Osteoblast (primary cell): ENCODE results near the gene TNRC18. TPM values are rescaled to one million over a fixed set of nuclear protein-coding genes. Genes with fewer than 3 reads are reported as not detected.
"Not testable (repeated sequence)": the region's sequence is repeated elsewhere in the genome, so short reads cannot be mapped to it uniquely, and the experiment has no call there.

Source experiments
- DNase-seq: peaks from one replicate; pipeline ENCODE4 v3.0.0; 2011; ENCODE audit warnings: low spot score, mixed read lengths; ENCODE audit not compliant: insufficient read length; ENCODE audit errors: missing footprints
- H2AFZ ChIP-seq: 2 replicates; pipeline ENCODE4 v1.6.0; 2011; ENCODE audit warnings: mild to moderate bottlenecking, low read length
- H3K27ac ChIP-seq: 2 replicates; pipeline ENCODE4 v1.5.1; 2011; ENCODE audit warnings: mild to moderate bottlenecking, low read depth, low read length, moderate library complexity
- H3K27me3 ChIP-seq: 2 replicates; pipeline ENCODE4 v1.6.0; 2012; ENCODE audit warnings: mild to moderate bottlenecking, control low read depth, inconsistent platforms, low read length, moderate library complexity; ENCODE audit not compliant: insufficient read depth
- H3K36me3 ChIP-seq: 2 replicates; pipeline ENCODE4 v1.5.1; 2011; ENCODE audit warnings: mild to moderate bottlenecking, low read length, control low read depth, moderate library complexity; ENCODE audit not compliant: insufficient read depth
- H3K4me1 ChIP-seq: 2 replicates; pipeline ENCODE4 v1.5.1; 2011; ENCODE audit warnings: mild to moderate bottlenecking, low read length, control low read depth, moderate library complexity; ENCODE audit not compliant: insufficient read depth
- H3K4me2 ChIP-seq: 2 replicates; pipeline ENCODE4 v1.6.0; 2011; ENCODE audit warnings: mild to moderate bottlenecking, low read length; ENCODE audit not compliant: insufficient read depth
- H3K4me3 ChIP-seq: fragments of 200-600 bp; sonication (generic); 3 replicates; pipeline ENCODE4 v1.5.1; 2012; ENCODE audit warnings: mild to moderate bottlenecking, low read length, inconsistent platforms; ENCODE audit not compliant: insufficient read depth
- H3K79me2 ChIP-seq: 2 replicates; pipeline ENCODE4 v1.6.0; 2012; ENCODE audit warnings: mild to moderate bottlenecking, low read length, control low read depth, inconsistent platforms; ENCODE audit not compliant: insufficient read depth
- H3K9me3 ChIP-seq: 2 replicates; pipeline ENCODE4 v1.5.1; 2011; ENCODE audit warnings: low read depth, low read length, control low read depth
- H4K20me1 ChIP-seq: 2 replicates; pipeline ENCODE4 v1.6.0; 2012; ENCODE audit warnings: mild to moderate bottlenecking, low read length, control low read depth; ENCODE audit not compliant: insufficient read depth
- total RNA-seq: library from RNA; depleted of rRNA; stranded (reverse); fragments of >200 nt; gene quantifications from 2 replicates; pipeline ENCODE4 v1.2.3, GENCODE V29; 2012
- TF ChIP-seq, protein P1 (sequence below): IDR thresholded peaks from 2 replicates; pipeline ENCODE4 v1.5.1; 2011; ENCODE audit warnings: mild to moderate bottlenecking, low read depth, low read length, moderate library complexity; ENCODE audit errors: extremely low read depth

TNRC18 gene
- total RNA-seq, 1 donor, result 83.6 TPM

DNA sequence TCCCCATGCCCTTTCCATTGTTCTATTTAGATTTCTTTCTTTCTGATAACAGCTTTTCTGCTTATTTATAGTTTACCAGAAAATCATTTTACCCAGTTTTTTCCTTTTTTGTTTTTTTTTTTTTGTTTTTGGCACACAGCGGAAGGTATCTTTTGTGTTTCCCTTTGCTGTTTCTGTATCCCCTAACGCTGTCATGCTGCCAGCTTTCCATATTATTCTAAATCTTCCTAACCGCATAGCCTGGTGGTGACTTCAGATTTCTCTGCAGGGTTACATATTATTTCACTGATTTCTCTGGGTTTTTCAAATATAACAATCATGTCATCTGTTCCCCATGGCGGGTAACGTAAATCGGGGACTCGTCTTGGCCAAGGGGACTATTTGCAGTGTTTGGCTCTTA, 144.9 kb downstream of the TNRC18 start:
- Histone ChIP-seq H3K9me3 (no peaks in the 10 kb centered on the region), H3K36me3 (no peaks in the 10 kb centered on the region), H4K20me1 (no peaks in the 10 kb centered on the region), H3K4me3 (no peak overlapping the region), H2AFZ (no peak overlapping the region), H3K4me1 (no peaks in the 10 kb centered on the region), H3K79me2 (no peaks in the 10 kb centered on the region), H3K27ac (no peak overlapping the region), H3K27me3 (no peaks in the 10 kb centered on the region), H3K4me2 (no peak overlapping the region)
- TF ChIP-seq, protein P1, sequence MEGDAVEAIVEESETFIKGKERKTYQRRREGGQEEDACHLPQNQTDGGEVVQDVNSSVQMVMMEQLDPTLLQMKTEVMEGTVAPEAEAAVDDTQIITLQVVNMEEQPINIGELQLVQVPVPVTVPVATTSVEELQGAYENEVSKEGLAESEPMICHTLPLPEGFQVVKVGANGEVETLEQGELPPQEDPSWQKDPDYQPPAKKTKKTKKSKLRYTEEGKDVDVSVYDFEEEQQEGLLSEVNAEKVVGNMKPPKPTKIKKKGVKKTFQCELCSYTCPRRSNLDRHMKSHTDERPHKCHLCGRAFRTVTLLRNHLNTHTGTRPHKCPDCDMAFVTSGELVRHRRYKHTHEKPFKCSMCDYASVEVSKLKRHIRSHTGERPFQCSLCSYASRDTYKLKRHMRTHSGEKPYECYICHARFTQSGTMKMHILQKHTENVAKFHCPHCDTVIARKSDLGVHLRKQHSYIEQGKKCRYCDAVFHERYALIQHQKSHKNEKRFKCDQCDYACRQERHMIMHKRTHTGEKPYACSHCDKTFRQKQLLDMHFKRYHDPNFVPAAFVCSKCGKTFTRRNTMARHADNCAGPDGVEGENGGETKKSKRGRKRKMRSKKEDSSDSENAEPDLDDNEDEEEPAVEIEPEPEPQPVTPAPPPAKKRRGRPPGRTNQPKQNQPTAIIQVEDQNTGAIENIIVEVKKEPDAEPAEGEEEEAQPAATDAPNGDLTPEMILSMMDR, result no peak
- DNase-seq, result peak; percentile 25

DNA sequence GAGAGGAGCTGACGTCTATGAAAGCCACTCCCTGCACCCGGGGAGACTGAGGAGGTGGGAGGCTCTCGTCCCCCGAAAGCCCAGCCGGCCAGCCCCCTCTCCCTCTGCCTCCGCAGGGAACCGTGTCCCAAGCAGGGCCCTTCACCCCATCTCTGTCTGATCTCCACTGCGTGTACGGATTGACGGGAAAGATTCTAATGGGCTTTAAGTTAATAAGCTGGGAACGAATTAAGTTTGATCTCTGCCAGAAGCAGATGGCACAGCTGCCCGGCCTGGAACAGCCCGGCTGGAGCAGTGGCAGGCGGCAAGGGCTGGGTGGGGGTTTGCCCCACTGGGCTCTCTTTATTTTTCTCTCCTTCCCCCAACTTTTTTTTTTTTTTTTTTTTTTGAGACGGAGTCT, 147.0 kb downstream of the TNRC18 start:
- no peaks in the 10 kb centered on the region for H3K9me3 ChIP-seq
- no peaks in the 10 kb centered on the region for H4K20me1 ChIP-seq
- no peaks in the 10 kb centered on the region for H3K27me3 ChIP-seq
- TF ChIP-seq, protein P1, result no peak
- H3K4me1 ChIP-seq, result no peaks in the 10 kb centered on the region
- peak; percentile 18 for DNase-seq
- H3K79me2 ChIP-seq, result no peaks in the 10 kb centered on the region
- H3K27ac ChIP-seq, result no peak overlapping the region
- no peaks in the 10 kb centered on the region for H3K36me3 ChIP-seq
- H2AFZ ChIP-seq, result no peak overlapping the region
- no peak overlapping the region for H3K4me3 ChIP-seq
- no peak overlapping the region for H3K4me2 ChIP-seq

DNA sequence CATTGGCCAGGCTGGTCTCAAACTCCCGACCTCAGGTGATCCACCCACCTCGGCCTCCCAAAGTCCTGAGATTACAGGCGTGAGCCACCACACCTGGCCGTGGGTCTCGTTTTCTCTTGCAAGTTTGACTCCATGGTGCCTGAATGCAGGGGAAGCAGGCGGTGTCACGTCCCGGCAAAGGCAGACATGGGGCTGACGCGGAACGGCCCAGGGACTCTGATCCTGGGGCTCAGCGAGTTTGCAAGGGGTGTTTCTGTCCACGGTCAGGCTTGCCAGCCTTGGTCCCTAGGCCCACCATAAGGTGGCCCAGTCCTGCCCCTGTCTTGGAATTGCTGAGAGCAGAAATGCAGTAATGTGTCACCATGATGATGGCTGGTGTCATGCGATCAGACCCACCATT, 147.5 kb downstream of the TNRC18 start:
- DNase-seq, result peak; percentile 9
- not testable (repeated sequence) for H3K4me2 ChIP-seq, H4K20me1 ChIP-seq, H3K4me1 ChIP-seq, H3K36me3 ChIP-seq, H3K27ac ChIP-seq, H3K27me3 ChIP-seq, H3K79me2 ChIP-seq, H2AFZ ChIP-seq, H3K4me3 ChIP-seq, H3K9me3 ChIP-seq

DNA sequence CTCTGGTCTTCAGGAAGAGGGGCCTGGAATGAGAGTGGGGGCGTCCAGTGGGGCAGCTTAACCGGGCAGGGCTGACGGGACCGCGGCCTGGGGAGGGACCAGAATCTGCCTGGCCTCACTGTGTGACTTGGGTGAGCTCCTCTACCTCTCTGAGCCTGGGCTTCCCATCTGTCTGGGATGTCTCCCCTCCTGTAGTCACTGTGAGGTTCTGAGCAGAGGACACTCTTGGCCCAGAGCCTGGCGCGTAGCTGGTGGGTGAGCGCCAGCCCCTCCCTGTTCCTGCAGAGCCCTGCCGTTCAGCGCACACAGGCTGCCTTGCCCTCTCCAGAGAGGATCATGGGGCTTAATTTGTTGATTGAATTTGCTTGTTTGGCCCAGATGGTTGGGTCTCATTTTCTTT, 148.1 kb downstream of the TNRC18 start:
- not testable (repeated sequence) for H3K79me2 ChIP-seq, H4K20me1 ChIP-seq, H3K27ac ChIP-seq, H2AFZ ChIP-seq, H3K36me3 ChIP-seq, H3K27me3 ChIP-seq, H3K4me2 ChIP-seq, H3K4me1 ChIP-seq, H3K4me3 ChIP-seq, DNase-seq, H3K9me3 ChIP-seq

DNA sequence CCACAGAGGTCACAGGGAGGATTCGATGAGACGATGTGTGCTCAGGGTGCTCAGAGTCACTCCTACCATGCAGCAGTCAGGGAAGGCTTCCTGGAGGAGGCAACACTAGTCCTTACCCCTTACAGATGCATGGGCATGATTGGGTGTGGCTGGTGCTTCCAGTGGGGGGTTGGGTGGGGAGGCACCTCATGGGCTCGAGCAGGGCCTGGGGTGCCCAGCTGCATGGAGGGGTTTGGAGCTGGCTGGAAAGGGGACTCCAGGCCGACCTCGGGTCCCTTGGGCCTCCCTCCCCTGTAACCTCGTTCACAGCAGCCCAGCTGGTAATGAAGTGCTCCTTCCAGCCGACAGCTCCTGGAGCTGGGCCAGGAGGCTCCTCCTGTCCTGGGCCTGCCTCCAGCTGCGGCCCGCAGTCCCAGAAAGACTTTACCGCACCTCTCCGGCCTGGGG, 148.6 kb downstream of the TNRC18 start:
- not testable (repeated sequence) for H2AFZ ChIP-seq, H3K9me3 ChIP-seq, H3K36me3 ChIP-seq, H3K4me2 ChIP-seq, DNase-seq, H3K27ac ChIP-seq, H3K79me2 ChIP-seq, H4K20me1 ChIP-seq, H3K27me3 ChIP-seq, H3K4me1 ChIP-seq, H3K4me3 ChIP-seq
